Measurements from ENCODE around the gene TMEM253.

The TMEM253 gene

DNA sequence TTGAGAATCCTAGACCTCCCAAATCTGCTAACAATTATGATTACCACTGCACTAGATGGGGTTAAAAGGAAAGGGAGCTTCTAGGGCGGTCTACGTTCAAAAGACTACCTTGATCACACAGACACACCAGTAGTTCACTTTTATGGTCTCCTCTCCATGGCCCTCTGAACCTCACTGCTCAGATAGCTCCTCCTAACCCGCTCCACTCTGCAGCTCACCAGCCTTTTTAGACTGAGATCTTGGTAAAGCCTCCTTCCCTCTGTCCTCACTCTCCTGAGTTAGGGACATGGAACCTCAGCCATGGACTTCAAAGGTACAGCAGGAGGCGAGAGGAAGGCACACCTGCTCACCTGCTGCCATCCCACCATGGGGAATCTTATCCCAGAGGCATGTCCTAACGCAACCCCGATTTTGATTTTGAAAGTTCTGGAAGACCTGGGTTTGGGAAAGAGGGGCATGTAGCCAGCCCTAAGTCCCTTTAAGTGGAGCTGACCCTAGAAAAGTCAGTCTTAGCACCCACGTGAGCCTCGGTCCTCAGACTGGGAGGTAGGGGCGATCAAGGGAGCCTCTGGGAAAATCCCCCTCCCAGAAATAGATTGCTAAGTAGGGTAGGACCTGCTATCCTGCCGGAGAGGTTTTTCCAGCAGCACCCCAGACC is 3.8 kb upstream of the TMEM253 start:
- in situ Hi-C loops (cut with HindIII; ENCODE audit: low pct_unique_long_range_greater_than_20kb, low sequenced_read_pairs), result no loop called here
- TF ChIP-seq JUND (IDR thresholded peaks at IDR 0.05; ENCODE audit: low read depth), result no peak
- no peak for DNase-seq (ENCODE audit: low read depth in 1 of 2, low spot score in 1 of 2)

DNA sequence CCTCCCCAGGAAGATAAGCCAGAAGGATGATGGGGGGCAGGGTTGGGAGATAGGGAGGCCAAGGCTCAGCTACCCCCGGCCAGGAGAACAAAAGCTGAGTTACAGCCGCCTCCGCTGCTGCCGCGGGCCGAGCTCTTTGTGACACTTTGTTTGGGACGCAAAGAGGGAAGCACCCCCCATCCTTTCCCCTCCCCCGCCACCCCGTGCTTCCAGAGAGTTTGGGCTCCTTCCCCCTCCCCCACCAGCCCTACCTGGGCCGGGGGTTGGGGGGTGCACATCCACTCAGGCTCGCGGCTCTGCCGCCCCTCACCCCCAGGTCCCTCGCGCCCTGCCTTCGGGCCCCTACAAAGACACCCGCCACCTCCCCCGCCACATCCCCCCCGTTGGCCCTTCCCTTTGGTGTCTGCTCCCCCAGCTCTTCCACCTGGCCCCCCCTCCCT is 3.2 kb upstream of the TMEM253 start:
- no peak for DNase-seq (ENCODE audit: low read depth in 1 of 2, low spot score in 1 of 2)
- no peak for TF ChIP-seq JUND (IDR thresholded peaks at IDR 0.05; ENCODE audit: low read depth)
- in situ Hi-C loops (cut with HindIII; ENCODE audit: low pct_unique_long_range_greater_than_20kb, low sequenced_read_pairs), result no loop called here

DNA sequence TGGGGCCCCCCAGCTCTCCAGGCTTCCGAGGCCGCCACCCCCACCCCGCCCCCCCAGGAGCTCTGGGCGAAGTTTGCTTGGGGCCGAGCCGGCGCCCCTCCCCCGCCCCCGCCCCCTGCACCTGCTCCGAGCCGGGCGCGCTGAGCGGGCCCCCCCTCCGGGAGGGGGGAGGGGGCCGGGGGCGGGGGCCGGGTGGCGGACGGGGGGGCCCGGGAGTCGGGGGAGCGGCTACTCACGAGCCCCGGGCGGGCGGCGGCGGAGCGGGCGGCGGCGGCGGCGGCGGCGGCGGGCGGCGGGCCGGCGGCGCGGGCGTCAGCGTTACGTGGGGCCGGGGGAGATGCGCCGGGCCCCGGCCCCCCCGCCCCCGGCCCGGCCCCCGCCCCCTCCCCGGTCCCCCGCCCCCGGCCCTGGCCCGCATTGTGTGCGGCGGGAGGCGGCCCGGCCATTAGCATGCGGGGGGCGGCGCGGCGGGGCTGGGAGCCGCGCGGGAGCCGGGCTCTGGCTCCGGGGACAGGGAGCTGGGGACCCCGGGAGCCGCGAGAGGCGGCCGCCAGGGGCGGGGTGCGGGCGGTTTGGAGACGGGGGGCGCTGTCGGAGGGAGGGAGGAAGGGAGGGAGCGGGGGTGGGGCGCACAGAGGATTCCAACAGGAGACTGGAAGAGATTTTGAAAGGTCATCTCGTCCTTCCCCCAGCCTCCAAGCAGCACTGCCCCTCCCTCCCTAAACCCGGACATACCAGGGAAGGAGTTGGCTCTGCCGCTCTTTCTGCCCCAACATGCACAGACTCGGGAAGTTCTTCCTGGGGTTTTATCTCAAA is 2.6 kb upstream of the TMEM253 start, which contains the start of gene ZNF219:
Gene ZNF219, minus strand, starts transcription at position 580 of the 816 bp plus-strand sequence. CDS start 5,064 bp downstream, outside the sequence.
- no peak for TF ChIP-seq JUND (IDR thresholded peaks at IDR 0.05; ENCODE audit: low read depth)
- DNase-seq (ENCODE audit: low read depth in 1 of 2, low spot score in 1 of 2), result peak in 1 of 2 experiments; percentile 51
- in situ Hi-C loops (cut with HindIII; ENCODE audit: low pct_unique_long_range_greater_than_20kb, low sequenced_read_pairs), result no loop called here

DNA sequence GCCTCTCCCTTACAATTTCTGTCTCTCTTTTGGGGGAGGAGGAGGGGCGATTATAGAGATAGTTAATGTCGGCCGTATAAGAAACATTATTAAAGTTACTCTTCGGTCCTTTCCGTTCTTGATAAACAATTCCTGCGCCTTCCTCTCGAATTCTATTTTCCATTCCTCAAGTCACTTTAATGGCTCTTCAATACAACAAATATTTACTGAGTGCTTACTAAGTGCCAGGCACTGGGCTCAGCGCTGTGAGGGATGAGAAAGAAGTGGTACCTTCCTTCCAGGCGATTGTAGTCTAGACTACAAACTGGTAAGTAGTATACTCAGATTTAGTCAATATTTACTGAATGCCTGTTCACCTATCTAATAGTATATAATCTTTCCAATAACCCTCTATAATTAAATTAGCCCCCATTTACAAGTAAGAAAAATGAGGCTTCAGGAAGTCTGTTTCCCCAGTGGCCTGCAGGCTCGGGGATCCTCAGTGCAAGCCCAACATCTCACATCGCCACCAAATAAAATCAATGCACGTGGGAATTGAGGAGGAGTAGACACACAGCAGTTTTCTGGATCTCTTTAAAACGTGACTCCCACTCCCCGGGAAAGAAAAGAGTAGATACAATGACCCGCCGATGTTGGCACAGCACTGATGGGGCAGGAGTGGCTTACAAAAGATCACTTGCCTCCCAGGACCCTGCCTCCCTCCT is 1.8 kb upstream of the TMEM253 start:
- DNase-seq (ENCODE audit: low read depth in 1 of 2, low spot score in 1 of 2), result no peak
- in situ Hi-C loops (cut with HindIII; ENCODE audit: low pct_unique_long_range_greater_than_20kb, low sequenced_read_pairs), result no loop called here

DNA sequence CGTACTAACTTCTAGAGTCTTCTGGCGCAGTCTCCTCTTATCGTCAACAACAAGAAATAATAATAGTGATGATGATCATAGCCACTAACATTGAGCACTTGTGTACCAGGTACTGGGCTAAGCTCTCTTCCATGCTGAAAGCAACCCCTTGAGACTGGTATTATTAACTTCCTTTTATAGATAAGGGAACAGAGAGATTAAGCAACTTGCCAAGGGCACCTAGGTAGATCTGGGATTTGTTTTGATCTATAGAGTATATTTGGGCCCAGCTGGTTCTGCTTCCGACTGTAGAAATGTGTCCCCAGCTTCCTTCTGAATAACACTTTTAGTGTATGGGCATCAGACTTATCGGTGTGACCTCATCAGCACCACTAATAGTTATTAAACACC is 1.3 kb upstream of the TMEM253 start:
- TF ChIP-seq JUND (IDR thresholded peaks at IDR 0.05; ENCODE audit: low read depth), result no peak
- in situ Hi-C loops (cut with HindIII; ENCODE audit: low pct_unique_long_range_greater_than_20kb, low sequenced_read_pairs), result no loop called here
- no peak for DNase-seq (ENCODE audit: low read depth in 1 of 2, low spot score in 1 of 2)

More for the DNA sequence above, 1.8 kb upstream of the TMEM253 start:
- no peak for TF ChIP-seq JUND (IDR thresholded peaks at IDR 0.05; ENCODE audit: low read depth)

- DNase-seq (ENCODE audit: low read depth in 1 of 2, low spot score in 1 of 2), result no peak
- TF ChIP-seq JUND (IDR thresholded peaks at IDR 0.05; ENCODE audit: low read depth), result no peak
- in situ Hi-C loops (cut with HindIII; ENCODE audit: low pct_unique_long_range_greater_than_20kb, low sequenced_read_pairs), result no loop called here
Observed at GRCh38 chr14:21101802-21102413, 1.0 kb downstream of the TMEM253 start.

DNA sequence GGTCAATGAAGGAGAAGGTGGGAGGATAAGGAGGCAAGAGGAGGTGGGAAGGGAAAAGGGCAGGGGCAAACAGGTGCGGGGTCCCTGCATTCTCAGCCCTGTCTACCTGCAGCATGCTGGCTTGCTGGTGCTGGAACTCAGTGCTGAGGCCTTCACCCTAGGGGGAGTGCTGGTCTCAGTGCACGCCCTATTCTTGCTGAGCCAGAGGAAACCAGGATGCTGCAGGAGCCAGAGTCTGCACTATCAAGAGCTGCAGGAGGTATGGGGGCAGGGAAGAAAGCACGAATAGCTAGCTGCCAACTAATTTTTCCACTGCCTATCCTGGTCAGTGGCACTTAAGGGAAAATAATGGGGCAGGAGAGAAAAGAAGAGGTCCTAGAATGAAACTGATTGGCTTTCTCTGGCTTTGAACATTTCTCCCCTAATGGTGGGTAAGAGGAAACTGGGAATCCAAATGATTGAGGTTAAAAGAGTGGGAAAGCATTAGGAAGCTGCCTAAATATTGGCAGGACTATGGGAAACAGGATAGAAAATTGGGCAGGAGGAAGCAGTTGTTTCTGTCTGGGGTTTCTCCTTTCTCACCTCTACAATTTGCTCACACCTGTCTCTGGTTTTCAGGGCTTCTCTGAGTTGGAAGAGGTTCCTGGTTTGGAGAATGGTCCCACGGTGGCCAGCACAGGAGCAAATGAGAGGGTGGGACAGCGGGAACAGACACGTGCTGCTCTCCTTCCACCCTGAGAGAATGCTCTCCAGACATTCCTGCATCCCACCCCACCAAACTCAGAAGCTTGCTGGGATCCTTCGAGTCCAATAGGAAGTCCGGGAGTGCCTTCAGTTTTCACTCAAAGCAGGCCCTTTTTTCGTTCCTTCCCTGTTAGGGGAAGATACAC is 1.9 kb downstream of the TMEM253 start:
- TF ChIP-seq JUND (IDR thresholded peaks at IDR 0.05; ENCODE audit: low read depth), result no peak
- DNase-seq (ENCODE audit: low read depth in 1 of 2, low spot score in 1 of 2), result no peak
- in situ Hi-C loops (cut with HindIII; ENCODE audit: low pct_unique_long_range_greater_than_20kb, low sequenced_read_pairs), result no loop called here

DNA sequence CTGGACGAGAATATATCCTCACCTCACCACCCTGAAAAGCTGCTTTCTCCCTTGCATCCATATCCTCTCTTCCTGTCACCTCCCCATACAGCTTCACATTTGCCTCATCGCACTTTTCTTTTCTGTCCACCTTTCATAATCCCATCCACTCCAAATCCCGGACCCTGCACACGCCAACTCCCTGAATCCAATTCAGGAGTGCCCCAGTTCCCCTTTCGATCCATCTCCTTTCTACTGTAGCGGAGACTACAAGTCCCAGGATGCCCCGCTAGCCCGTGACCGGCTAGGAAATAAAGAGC is 2.5 kb downstream of the TMEM253 start:
- DNase-seq (ENCODE audit: low read depth in 1 of 2, low spot score in 1 of 2), result no peak
- in situ Hi-C loops (cut with HindIII; ENCODE audit: low pct_unique_long_range_greater_than_20kb, low sequenced_read_pairs), result no loop called here
- no peak for TF ChIP-seq JUND (IDR thresholded peaks at IDR 0.05; ENCODE audit: low read depth)

DNA sequence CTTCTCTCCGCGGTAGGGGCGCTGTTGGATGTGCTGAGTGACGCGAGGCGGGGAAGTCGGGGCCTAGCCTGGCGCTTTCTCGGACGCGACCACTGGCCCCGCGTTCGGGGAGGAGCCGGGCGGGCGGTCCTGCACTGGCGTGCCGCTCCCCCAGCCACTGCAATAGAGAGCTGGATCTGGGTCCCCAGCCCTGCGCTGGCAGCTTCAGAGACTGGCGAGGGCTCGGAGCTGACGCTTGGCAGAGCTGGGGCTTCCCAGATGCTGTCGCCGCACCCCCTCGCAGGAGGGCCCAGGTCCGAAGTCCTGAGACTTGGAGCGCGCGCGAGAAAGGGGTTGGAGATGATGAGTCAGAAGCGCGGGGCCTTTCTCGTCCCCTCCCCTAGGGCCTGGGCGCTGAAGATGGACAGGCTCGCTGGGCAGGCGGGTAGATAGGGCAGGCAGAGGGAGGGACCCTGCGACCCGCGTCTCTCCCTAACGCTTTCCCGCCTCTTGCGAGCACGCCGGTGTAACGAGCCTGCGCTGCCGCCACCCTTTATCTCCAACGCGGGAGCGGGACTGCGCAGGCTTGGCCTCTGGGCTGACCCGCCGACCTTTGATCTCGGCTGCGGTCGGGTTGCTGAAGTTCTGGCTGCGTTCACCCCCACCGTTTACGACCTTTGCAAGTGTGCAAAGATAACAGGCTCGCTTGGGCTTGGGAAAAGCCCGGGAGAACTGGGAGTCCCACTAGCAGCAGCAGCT is 3.0 kb downstream of the TMEM253 start:
- in situ Hi-C loops (cut with HindIII; ENCODE audit: low pct_unique_long_range_greater_than_20kb, low sequenced_read_pairs), result no loop called here

DNA sequence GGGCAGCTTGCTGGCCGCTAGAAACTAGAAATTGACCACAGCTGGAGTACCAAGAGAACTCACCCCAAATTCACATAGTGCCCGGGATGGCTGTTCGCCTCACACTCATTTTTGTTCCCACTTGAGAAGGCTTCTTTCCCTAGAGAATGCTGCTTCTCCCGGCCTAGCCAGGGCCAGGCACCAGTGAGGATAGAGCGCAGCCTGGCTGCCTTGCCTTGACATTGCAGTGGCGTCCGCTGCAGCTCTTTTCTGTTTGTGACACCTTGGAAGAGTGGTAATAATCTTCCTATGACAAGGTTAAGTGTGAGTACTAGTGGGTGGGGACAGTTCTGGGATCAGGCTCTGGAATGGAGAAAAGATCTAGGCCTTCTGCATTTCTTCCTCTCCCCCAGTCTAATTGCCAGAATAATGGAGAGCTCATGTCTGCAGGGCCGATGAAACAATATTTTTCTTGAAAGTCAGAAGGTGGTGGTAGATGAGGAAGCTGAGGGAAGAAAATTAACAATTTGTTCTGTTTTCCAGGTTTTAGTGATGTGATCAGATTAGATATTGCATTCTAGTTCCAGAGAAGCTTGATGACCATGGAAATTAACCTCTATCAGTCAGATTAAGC is 3.7 kb downstream of the TMEM253 start:
- in situ Hi-C loops (cut with HindIII; ENCODE audit: low pct_unique_long_range_greater_than_20kb, low sequenced_read_pairs), result no loop called here
- TF ChIP-seq JUND (IDR thresholded peaks at IDR 0.05; ENCODE audit: low read depth), result no peak
- peak in 1 of 2 experiments; percentile 82 for DNase-seq (ENCODE audit: low read depth in 1 of 2, low spot score in 1 of 2)

More for the DNA sequence above, 3.0 kb downstream of the TMEM253 start:
- peak; percentile 72 for TF ChIP-seq JUND (IDR thresholded peaks at IDR 0.05; ENCODE audit: low read depth)
- DNase-seq (ENCODE audit: low read depth in 1 of 2, low spot score in 1 of 2), result peak; percentile 91 to 95

GRCh38 chr14:21105095-21105494 is 4.2 kb downstream of the TMEM253 start:
- in situ Hi-C loops (cut with HindIII; ENCODE audit: low pct_unique_long_range_greater_than_20kb, low sequenced_read_pairs), result no loop called here
- no peak for TF ChIP-seq JUND (IDR thresholded peaks at IDR 0.05; ENCODE audit: low read depth)
- DNase-seq (ENCODE audit: low read depth in 1 of 2, low spot score in 1 of 2), result no peak

Data from T47D (cell line).